GM12801 (cell line): ENCODE results near the gene BNC1.

Source experiments
- CTCF ChIP-seq: IDR thresholded peaks from one replicate; pipeline ENCODE4 v1.5.1; 2011; ENCODE audit warnings: control low read depth; ENCODE audit not compliant: insufficient read length; ENCODE audit errors: extremely low read depth

BNC1 gene

DNA sequence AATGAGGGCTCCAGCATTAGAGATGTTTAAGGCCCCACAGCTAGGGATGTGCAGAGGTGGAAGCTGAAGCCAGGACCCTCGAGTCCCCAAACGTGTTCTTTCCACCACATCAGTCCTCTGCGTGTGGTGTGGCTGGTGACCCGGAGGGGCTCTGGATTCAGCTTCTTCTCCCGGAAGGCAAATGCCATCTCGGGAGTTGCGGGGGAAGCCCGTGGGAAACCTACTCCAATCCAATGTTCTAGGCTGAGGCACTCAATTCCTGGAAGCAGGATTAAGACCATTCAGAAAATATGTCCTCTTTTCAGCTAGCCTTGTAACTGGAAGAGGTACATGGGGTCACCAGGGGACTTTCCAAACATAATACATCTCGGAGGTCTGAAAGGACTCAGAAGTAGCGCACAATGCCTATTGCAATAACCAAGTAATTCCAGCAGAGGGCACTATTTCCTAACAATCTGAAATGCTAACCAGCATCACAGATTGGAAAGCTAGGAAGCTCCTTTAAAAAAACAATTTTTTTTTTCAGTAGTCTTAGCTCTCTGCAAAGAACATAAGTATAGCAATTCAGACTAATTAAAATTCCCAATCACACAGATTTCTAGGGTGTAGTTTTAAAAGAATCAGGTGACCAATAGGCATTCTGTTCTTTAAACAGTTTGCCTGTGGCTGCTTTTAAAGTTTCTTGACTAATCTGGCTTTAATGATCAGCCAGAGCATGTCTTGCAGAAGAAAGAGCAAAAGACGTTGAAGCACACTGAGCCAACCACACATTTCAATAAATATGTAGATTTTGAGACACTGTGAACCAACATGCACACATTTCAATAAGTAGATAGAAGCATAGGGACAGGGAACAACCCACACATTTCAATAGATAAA is 36.1 kb downstream of the BNC1 start:
- peak; percentile 95 for TF ChIP-seq CTCF

DNA sequence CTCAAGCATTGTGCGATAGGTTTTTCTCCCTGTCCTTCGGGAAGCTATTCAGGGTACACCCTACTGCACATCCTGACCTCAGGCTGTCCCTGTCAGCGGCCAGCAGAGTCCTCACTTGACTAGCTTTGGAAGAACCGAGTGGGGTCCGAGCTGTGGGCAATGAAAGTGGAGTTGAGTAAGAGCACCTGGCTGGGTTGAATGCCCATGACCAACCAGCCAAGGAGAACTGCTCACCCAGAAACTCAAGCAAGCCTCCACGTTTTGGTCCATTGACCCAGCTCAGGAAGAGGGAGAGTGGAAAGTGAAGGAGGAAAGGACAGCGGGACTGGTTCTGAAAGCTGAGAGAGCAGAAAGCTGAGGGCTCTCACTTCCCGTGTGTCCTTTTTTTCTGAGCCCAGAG is 40.8 kb downstream of the BNC1 start:
- no peak for TF ChIP-seq CTCF

DNA sequence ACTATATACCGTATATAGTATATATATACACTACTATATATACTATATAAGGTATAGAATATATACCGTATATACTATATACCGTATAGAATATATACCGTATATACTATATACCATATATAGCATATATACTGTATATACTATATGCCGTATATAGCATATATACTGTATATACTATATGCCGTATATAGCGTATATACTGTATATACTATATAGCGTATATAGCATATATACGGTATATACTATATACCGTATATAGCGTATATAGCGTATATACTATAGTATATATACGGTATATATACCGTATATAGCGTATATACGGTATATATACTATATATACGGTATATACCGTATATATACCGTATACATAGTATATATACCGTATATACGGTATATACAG is 54.2 kb downstream of the BNC1 start:
- TF ChIP-seq CTCF = no peak

DNA sequence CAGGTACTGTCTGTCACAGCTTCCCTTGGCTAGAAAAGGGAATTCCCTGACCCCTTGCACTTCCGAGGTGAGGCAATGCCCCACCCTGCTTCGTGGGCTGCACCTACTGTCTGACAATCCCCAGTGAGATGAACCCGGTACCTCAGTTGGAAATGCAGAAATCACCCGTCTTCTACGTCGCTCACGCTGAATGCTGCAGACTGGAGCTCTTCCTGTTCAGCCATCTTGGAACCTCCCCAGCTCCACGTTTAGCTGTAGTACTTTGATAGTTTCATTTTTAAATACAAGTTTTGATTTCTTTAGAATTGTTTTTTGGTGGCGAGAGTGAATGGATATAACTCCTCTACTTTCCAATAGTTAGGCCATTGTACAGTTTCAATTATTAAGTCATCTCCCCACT is 59.0 kb downstream of the BNC1 start:
- TF ChIP-seq CTCF = no peak

DNA sequence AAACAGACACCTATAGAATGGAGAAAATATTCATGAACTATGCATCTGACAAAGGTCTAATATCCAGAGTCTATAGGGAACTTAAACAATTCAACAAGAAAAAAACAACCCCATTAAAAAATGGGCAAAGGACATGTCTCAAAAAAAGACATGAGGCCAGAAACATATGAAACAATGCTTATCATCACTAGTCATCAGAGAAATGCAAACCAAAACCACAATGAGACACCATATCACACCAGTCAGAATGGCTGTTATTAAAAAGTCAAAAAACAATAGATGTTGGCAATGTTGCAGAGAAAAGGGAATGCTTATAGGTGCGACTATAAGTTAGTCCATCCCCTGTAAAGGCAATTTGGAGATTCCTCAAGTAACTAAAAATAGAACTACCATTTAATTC is 65.4 kb downstream of the BNC1 start:
- TF ChIP-seq CTCF = no peak

DNA sequence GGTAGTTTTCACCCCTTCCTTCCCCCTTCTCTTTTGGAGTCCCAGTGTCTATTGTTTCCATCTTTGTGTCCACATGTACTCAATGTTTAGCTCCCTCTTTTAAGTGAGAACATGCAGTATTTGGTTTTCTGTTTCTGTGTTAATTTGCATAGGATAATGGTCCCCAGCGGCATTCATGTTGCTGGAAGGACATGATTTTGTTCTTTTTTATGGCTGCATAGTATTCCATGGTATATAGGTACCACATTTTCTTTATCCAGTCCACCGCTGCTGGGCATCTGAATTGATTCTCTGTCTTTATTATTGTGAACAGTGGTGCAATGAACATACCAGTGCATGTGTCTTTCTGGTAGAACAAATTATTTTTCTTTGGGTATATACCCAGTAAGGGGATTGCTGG is 69.2 kb downstream of the BNC1 start:
- no peak for TF ChIP-seq CTCF

- no peak for TF ChIP-seq CTCF
These were observed 73.8 kb downstream of the BNC1 start for GRCh38 chr15:83210619-83211018.
